Left kidney (tissue), 2 donors: ENCODE results near the gene ATIC. TPM values are rescaled to one million over a fixed set of nuclear protein-coding genes. Genes with fewer than 3 reads are reported as not detected.

ENCODE experiments used
- DNase-seq: peaks from one replicate; pipeline ENCODE4 v3.0.0-alpha.2; 2013
- polyA plus RNA-seq: library from polyadenylated mRNA; unstranded; fragments of 120-200 nt; gene quantifications from one replicate; pipeline ENCODE4 v1.2.1, GENCODE V29; 2013; ENCODE audit not compliant: insufficient read length

Gene ATIC
- polyA plus RNA-seq, 1 donor: 161 TPM

- no peak for DNase-seq
Observed at GRCh38 chr2:215313255-215313613, 1.4 kb downstream of the ATIC start.

DNA sequence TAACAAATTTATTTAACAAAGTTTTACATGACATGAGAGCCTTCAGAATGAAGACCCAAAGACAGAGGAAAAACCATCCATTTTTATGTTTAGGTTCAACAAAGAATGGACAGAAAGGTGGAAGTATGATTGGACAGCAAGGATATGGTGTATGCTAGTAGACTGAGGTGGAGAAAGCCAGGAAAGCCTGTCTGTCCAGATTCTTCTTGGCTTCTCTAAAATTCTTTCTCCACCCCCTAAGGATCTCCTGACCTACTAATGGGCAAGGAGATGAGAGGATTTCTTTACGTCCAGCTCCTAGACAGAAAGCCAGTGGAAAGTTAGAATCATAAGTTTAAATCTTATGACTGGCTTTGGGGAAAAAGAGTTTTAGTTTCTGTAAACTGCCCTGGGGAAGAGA lies 3.0 kb downstream of the ATIC start:
- no peak for DNase-seq

DNA sequence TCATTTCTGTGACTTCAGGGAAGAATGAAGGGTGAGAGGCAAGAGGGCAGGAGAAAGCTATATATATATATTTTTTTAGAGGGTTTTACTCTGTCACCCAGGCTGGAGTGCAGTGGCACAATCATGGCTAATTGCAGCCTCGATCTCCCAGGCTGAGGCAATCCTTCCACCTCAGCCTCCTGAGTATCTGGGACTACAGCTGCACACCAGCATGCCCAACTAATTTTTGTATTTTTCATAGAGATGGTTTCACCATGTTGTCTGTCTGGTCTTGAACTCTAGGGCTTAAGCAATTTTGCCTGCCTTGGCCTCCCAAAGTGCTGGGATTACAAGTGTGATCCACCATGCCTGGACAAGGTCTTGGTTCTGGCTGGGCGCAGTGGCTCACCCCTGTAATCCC lies 3.4 kb downstream of the ATIC start:
- DNase-seq: no peak

- DNase-seq: no peak
Observed at GRCh38 chr2:215316336-215316735, 4.5 kb downstream of the ATIC start.

- no peak for DNase-seq
Observed at GRCh38 chr2:215319500-215319899, 7.6 kb downstream of the ATIC start.

DNA sequence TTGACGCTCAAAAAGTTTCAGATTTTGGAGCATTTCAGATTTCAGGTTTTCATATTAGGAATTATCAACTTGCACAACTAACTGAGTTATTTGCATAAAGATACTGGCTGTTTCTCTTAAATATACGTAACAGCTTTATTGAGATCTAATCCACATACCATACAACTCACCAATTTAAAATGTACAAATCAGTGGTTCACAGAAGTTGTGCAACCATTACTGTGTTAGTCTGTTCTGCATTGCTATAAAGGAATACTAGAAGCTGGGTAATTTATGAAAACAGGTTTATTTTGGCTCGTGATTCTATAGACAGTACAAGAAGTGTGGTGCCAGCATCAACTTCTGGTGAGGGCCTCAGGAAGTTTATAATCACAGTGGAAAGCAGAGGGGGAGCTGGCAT lies 8.2 kb downstream of the ATIC start:
- DNase-seq: no peak

- DNase-seq: no peak
Observed at GRCh38 chr2:215320679-215321078, 8.8 kb downstream of the ATIC start.

GRCh38 chr2:215324811-215325210 lies 13.0 kb downstream of the ATIC start:
- DNase-seq: no peak

DNA sequence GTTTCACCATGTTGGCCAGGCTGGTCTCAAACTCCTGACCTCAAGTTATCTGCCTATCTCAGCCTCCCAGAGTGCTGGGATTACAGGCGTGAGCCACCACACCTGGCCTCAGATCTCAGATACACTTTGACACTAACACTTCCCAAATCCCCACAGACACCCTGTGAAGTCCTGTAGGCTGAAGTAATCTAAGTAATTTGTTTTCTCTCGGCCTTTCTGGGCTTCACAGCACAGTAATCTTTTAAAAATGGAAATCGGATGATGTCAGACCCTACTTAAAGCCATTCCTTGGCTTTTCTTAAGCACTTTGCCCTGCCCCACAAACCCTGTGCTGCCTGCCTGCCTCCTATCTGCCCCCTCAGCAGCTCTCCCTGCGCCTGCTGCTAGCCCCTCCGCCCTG lies 16.2 kb downstream of the ATIC start:
- DNase-seq: no peak

- DNase-seq: no peak
Observed at GRCh38 chr2:215332872-215333595, 21.2 kb downstream of the ATIC start.

- DNase-seq: no peak
Observed at GRCh38 chr2:215338883-215339679, 27.2 kb downstream of the ATIC start.

- DNase-seq: no peak
Observed at GRCh38 chr2:215347878-215348277, 36.0 kb downstream of the ATIC start.

DNA sequence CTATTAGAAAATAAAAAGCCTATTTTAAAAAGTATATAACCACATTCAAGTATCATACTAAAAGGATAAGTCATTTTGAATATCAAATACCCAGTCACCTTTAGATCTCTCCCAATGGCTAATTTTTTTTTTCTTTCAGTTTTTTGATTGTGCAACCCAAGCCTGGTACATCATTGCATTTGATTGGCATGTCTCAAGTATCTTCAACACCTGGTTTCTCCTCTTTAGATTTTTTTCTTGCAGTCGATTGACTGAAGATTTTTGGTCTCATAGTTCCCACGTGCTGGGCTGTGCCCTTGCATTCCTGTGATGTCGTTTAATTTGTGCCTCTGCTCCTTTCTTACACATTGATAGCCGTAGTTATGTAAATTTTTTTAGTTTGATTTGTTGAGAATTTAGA lies 40.7 kb downstream of the ATIC start:
- DNase-seq: no peak

DNA sequence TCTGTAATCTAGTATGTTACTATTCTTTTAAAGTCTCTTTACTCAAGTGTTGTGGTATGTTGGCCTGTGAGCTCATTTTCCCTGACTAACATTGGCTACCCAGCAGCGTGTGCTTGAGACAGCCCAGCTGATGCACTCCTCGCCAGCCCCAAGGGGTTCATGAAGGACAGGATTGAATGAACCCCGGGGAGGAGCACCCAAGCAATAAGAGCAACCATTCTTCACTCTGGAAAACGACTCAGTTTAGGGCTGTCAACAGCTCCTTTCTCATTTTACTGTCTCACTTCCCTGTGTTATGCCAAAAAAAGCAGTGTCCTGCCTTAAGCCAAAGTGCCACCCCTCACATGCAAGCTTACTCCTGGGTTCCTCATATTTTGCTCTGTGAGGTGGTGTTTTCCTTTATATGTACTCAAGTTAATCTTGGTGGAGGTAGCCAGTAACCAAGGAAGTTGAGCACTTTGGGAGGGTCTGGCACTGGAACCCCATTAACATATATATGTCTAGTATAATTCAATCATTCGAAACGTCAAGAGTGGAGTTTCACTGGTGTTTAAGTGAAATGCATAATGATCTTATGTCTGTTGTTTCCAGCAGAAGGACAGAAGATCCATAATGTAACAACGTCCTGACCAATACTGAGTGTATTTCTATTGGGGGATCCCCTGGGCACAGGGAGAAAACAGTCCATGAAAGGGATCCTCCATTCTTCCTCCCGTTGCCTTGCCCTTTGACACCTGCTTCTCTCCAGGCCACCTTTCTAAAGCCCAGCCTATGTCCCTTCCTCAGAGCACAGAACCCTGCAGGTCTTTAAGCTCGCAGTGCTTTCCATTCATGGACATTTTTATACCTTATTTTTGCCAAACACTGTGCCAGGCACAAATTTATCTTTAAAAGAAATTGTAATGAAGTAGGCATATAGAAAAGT lies 43.2 kb downstream of the ATIC start:
- DNase-seq: no peak

GRCh38 chr2:215355801-215356200 lies 43.9 kb downstream of the ATIC start:
- no peak for DNase-seq

GRCh38 chr2:215356334-215356947 lies 44.6 kb downstream of the ATIC start:
- no peak for DNase-seq

DNA sequence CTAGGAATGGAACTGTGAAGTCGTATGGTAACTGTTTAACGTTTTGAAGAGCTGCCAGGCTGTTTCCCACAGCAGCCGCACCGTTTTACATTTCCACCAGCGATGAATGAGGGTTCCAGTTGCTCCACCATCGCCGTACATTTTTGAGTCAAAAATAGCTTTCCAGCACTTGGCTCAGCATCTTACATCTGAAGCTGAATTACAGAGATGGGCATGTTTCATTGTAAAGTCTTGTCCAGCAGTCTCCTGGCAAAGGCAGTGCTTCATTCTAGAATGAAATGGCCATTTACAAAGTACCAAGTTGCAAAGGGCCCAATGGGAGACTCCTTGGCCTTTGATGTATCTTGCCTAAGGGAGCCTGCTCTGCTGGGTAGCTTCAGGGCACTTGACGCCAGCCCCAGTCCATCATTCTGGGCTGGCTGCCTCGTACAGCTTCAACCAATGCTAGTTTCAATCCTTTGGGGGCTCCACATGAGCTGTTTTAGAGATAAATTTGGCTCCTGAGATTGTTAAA lies 45.1 kb downstream of the ATIC start:
- DNase-seq: no peak

- DNase-seq: no peak
Observed at GRCh38 chr2:215357660-215358059, 45.8 kb downstream of the ATIC start.

DNA sequence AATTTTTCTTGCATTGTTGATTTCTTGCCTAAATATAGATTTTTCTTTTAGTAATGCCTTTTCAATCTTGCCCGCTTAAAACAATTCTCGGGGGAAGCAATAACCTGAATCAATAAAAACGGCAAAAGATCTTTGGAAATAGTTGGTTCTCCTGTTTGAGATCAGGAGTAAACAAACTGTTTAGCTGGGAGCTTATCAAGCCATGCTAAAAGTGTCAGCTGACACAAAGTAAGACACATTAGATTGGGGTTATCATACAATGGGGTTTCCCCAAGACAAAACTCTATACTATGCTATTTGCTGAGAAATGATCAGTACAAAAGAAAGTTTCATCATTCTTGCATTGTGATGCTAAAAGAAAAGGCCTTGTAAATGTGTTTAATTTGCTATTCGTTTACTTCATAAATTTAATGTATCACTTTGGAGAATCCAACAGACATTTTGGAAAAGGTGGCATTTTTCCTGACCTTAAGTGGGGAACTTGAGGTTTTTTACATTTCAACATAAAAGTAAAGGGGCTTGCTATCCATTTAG lies 46.5 kb downstream of the ATIC start:
- DNase-seq: no peak

- DNase-seq: no peak
Observed at GRCh38 chr2:215358891-215359575, 47.2 kb downstream of the ATIC start.

DNA sequence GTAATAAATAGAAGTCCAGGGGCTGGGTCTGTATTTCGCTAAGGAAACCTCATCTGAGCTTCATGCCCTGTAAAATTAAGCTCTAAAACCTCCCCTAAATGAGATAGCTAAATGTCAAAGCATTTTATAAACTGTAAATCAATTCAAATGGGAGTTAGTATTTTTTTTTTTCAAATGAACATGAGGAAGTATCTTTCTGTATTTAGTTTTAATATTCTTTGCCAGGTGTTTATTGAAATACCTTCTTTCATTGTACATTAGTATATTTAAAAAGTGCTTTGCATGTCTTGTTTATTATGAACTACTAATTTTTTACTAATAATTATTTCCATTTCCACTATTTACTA lies 47.7 kb downstream of the ATIC start:
- no peak for DNase-seq
